ENCODE data around the gene ACTG2. TPM values are rescaled to one million over a fixed set of nuclear protein-coding genes. Genes with fewer than 3 reads are reported as not detected.

ACTG2 gene
- total RNA-seq, 1 experiment from 2014 or later: 1.5 TPM

DNA sequence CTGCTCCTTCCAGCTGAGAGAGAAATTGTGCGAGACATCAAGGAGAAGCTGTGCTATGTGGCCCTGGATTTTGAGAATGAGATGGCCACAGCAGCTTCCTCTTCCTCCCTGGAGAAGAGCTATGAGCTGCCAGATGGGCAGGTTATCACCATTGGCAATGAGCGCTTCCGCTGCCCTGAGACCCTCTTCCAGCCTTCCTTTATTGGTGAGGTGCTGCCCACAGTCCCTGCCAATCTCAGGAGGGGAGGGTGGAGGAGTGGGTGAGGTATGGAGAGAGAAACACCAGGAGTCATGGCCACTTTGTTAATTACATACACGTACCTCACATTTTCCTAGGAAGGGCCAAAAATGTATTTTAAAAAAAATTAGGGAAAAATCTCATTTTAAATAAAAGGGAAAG, 21.9 kb downstream of the ACTG2 start:
- Mint-ChIP-seq H3K27me3 (ENCODE audit: low read depth) (peaks cover 9% of the 10 kb centered on the region), H3K9me3 (no peaks in the 10 kb centered on the region), H3K4me1 (no peaks in the 10 kb centered on the region), H3K4me3 (no peak overlapping the region), H3K27ac (no peak overlapping the region), H3K36me3 (ENCODE audit: insufficient read depth in 1 of 3, low read depth in 3 of 3) (no peaks in the 10 kb centered on the region)
- Histone ChIP-seq H3K23ac (ENCODE audit: insufficient read length, low read depth, low read length) (no peak overlapping the region), H3K18ac (ENCODE audit: insufficient read length, low read depth, low read length) (no peak overlapping the region), H2AFZ (ENCODE audit: low read length) (no peak overlapping the region), H3T11ph (ENCODE audit: low read length) (no peak overlapping the region), H2BK15ac (ENCODE audit: low read depth, low read length) (no peak overlapping the region), H3K9ac (ENCODE audit: extremely low read depth, insufficient read length, low read length) (no peak overlapping the region), H2BK20ac (ENCODE audit: low read depth, low read length, poor library complexity, severe bottlenecking) (no peak overlapping the region), H3K27me3 (ENCODE audit: insufficient read depth, low read length) (no peaks in the 10 kb centered on the region), H4K91ac (ENCODE audit: insufficient read length, low read depth, low read length) (no peak overlapping the region), H3K4ac (ENCODE audit: low read depth, low read length) (no peak overlapping the region), H3K79me1 (ENCODE audit: insufficient read depth, low read depth, low read length, poor library complexity, severe bottlenecking) (no peaks in the 10 kb centered on the region), H3K56ac (ENCODE audit: insufficient read length, low read depth, low read length) (no peak overlapping the region), H4K5ac (ENCODE audit: insufficient read length, low read depth, low read length) (no peak overlapping the region), H2BK120ac (ENCODE audit: low read depth, low read length, poor library complexity, severe bottlenecking) (no peak overlapping the region), H4K8ac (replicated peaks; ENCODE audit: insufficient read length, low read depth, low read length) (no peak overlapping the region), H3K4me2 (ENCODE audit: insufficient read depth, insufficient read length, low read length) (no peak overlapping the region), H2AK5ac (ENCODE audit: insufficient read length, low read length) (no peak overlapping the region), H4K20me1 (ENCODE audit: control insufficient read depth, insufficient read depth, insufficient read length) (no peaks in the 10 kb centered on the region), H3K23me2 (ENCODE audit: insufficient read length, low read depth, low read length, poor library complexity, severe bottlenecking) (no peaks in the 10 kb centered on the region), H3K27ac (ENCODE audit: insufficient read length, low read depth, low read length) (no peak overlapping the region), H3K14ac (ENCODE audit: insufficient read depth, low read length) (no peak overlapping the region), H3K4me1 (ENCODE audit: insufficient read depth, low read length) (no peaks in the 10 kb centered on the region), H3K79me2 (ENCODE audit: insufficient read depth, low read length) (no peaks in the 10 kb centered on the region), H2BK5ac (ENCODE audit: insufficient read length, low read length) (no peak overlapping the region), H2BK12ac (ENCODE audit: insufficient read length, low read depth, low read length) (no peak overlapping the region), H3K9me3 (ENCODE audit: control insufficient read depth, low read depth, low read length) (no peaks in the 10 kb centered on the region)
- TF ChIP-seq, protein P1, sequence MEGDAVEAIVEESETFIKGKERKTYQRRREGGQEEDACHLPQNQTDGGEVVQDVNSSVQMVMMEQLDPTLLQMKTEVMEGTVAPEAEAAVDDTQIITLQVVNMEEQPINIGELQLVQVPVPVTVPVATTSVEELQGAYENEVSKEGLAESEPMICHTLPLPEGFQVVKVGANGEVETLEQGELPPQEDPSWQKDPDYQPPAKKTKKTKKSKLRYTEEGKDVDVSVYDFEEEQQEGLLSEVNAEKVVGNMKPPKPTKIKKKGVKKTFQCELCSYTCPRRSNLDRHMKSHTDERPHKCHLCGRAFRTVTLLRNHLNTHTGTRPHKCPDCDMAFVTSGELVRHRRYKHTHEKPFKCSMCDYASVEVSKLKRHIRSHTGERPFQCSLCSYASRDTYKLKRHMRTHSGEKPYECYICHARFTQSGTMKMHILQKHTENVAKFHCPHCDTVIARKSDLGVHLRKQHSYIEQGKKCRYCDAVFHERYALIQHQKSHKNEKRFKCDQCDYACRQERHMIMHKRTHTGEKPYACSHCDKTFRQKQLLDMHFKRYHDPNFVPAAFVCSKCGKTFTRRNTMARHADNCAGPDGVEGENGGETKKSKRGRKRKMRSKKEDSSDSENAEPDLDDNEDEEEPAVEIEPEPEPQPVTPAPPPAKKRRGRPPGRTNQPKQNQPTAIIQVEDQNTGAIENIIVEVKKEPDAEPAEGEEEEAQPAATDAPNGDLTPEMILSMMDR (conservative IDR thresholded peaks at IDR 0.05): no peak
- WGBS (ENCODE audit: extremely low coverage, insufficient read length, low lambda C conversion rate): no CpG with 5 or more reads among the region's 4 CpGs
- no peak for DNase-seq

Measured in H9 (cell line).